B cell (primary cell): Measurements from ENCODE around the gene CCDC121. TPM values are rescaled to one million over a fixed set of nuclear protein-coding genes. Genes with fewer than 3 reads are reported as not detected.

ENCODE experiments used
- ATAC-seq: fragments of 200-7000 bp; cut with Tn5 transposase; one replicate; pipeline ENCODE4 v1.10.0; 2021; ENCODE audit warnings: low read depth, mild to moderate bottlenecking, moderate number of reproducible peaks, moderate library complexity
- CTCF ChIA-PET: fragments of 350-600 bp; sonication (Branson Sonifier 250); formaldehyde crosslinking; loops from one replicate; lab custom pipeline; 2021; ENCODE audit warnings: antibody characterized with exemption, inconsistent platforms; lab: Charles Lee
- POLR2A ChIA-PET: fragments of 350-600 bp; sonication (Branson Sonifier 250); formaldehyde crosslinking; loops from one replicate; lab custom pipeline; 2021; ENCODE audit warnings: antibody characterized with exemption; lab: Charles Lee
- DNase-seq: peaks from one replicate; pipeline ENCODE4 v3.0.0; 2013
- H2AFZ ChIP-seq: 2 replicates; pipeline ENCODE4 v1.6.1; 2012; ENCODE audit warnings: mild to moderate bottlenecking, low read depth, low read length; ENCODE audit not compliant: insufficient read depth, poor library complexity, severe bottlenecking
- H3K27ac ChIP-seq, 2 donors: 1 replicate in 1 of 2; 2 replicates in 1 of 2; pipeline ENCODE4 v1.5.1; 2012 to 2013; ENCODE audit warnings: low read length in 2 of 2, mild to moderate bottlenecking in 2 of 2, moderate library complexity in 1 of 2
- H3K27me3 ChIP-seq, 4 experiments: fragments of 200-600 bp in 1 of 4; sonication (generic) in 1 of 4; replicated peaks in 1 of 4; 1 replicate in 2 of 4; 2 replicates in 2 of 4; pipeline versions ENCODE4 v1.6.1 to v1.7.0; 2013 to 2016; ENCODE audit warnings: low read length in 3 of 4, mild to moderate bottlenecking in 2 of 4, mixed read lengths in 1 of 4, moderate library complexity in 1 of 4; ENCODE audit not compliant: insufficient read depth in 4 of 4, control insufficient read depth in 3 of 4; ENCODE audit errors: control extremely low read depth in 1 of 4
- H3K36me3 ChIP-seq, 2 experiments: replicated peaks in 1 of 2; 1 replicate in 1 of 2; 2 replicates in 1 of 2; pipeline versions ENCODE4 v1.6.1 to v1.7.1; 2013; ENCODE audit warnings: low read length in 1 of 2; ENCODE audit not compliant: insufficient read depth in 2 of 2, control insufficient read depth in 1 of 2; ENCODE audit errors: control extremely low read depth in 1 of 2, extremely low read depth in 1 of 2
- H3K4me1 ChIP-seq, 2 donors: fragments of 200-600 bp in 1 of 2; sonication (generic) in 1 of 2; 1 replicate in 1 of 2; 2 replicates in 1 of 2; pipeline versions ENCODE4 v1.5.1 to v1.6.1; 2013 to 2017; ENCODE audit warnings: low read length in 2 of 2; ENCODE audit not compliant: control insufficient read depth in 2 of 2, insufficient read depth in 2 of 2
- H3K4me2 ChIP-seq: replicated peaks from 2 replicates; pipeline ENCODE3; 2012; ENCODE audit warnings: mild to moderate bottlenecking, low read depth, low read length; ENCODE audit not compliant: poor library complexity, severe bottlenecking
- H3K4me3 ChIP-seq, 5 experiments: fragments of 200-600 bp in 1 of 5; sonication (generic) in 1 of 5; 1 replicate in 3 of 5; 2 replicates in 2 of 5; pipeline versions ENCODE4 v1.5.1 to v1.7.0; 2011 to 2016; ENCODE audit warnings: low read length in 4 of 5, mild to moderate bottlenecking in 4 of 5, low read depth in 2 of 5, control low read depth in 1 of 5, moderate library complexity in 1 of 5; ENCODE audit not compliant: insufficient read depth in 1 of 5; ENCODE audit errors: control extremely low read depth in 1 of 5, extremely low read depth in 1 of 5
- H3K79me2 ChIP-seq: fragments of 200-600 bp; sonication (generic); one replicate; pipeline ENCODE4 v1.6.0; 2016; ENCODE audit warnings: low read length; ENCODE audit not compliant: control insufficient read depth, insufficient read depth
- H3K9ac ChIP-seq: fragments of 200-600 bp; sonication (generic); 2 replicates; pipeline ENCODE4 v1.6.1; 2017; ENCODE audit warnings: mild to moderate bottlenecking, low read length, moderate library complexity
- H3K9me3 ChIP-seq, 3 donors: one replicate each; pipeline versions ENCODE4 v1.6.1 to v1.7.1; 2013; ENCODE audit warnings: low read length in 2 of 3; ENCODE audit not compliant: control insufficient read depth in 2 of 3, insufficient read depth in 1 of 3; ENCODE audit errors: control extremely low read depth in 1 of 3
- H4K20me1 ChIP-seq: 2 replicates; pipeline ENCODE4 v1.6.0; 2012; ENCODE audit warnings: mild to moderate bottlenecking, low read length; ENCODE audit not compliant: insufficient read depth, control insufficient read depth, poor library complexity, severe bottlenecking
- H3K27ac Mint-ChIP-seq: one replicate; pipeline ENCODE4 v1.8.0; 2021; ENCODE audit warnings: mixed read lengths
- H3K27me3 Mint-ChIP-seq: one replicate; pipeline ENCODE4 v1.8.0; 2021; ENCODE audit warnings: mixed read lengths
- H3K4me1 Mint-ChIP-seq: one replicate; pipeline ENCODE4 v1.8.0; 2021; ENCODE audit warnings: mixed read lengths
- H3K4me3 Mint-ChIP-seq: one replicate; pipeline ENCODE4 v1.8.0; 2021; ENCODE audit warnings: mixed read lengths
- H3K9me3 Mint-ChIP-seq: one replicate; pipeline ENCODE4 v1.8.0; 2022; ENCODE audit warnings: mixed read lengths; ENCODE audit not compliant: insufficient read depth
- EZH2 ChIP-seq: IDR thresholded peaks from 2 replicates; pipeline ENCODE4 v1.6.1; 2012; ENCODE audit warnings: borderline replicate concordance, low read depth, mild to moderate bottlenecking, moderate library complexity, low read length; ENCODE audit not compliant: insufficient read depth, poor library complexity, severe bottlenecking
- WGBS: methylation state at CpG from one replicate; pipeline ENCODE4 v1.1.5; 2013; ENCODE audit warnings: missing lambda C conversion rate; ENCODE audit not compliant: insufficient coverage; 5-methylcytosine and 5-hydroxymethylcytosine counted together
- intact Hi-C: fragments of 100-400 bp; cut with micrococcal nuclease; formaldehyde crosslinking; loops from one replicate; pipeline ENCODE4 v1.10.0; 2022
- polyA plus RNA-seq: library from polyadenylated mRNA; depleted of rRNA; stranded (reverse); fragments of >200 nt; gene quantifications from 2 replicates; pipeline ENCODE4 v1.2.3, GENCODE V29; 2012
- total RNA-seq, 2 donors: library from RNA; stranded (reverse); fragments of 120-200 nt in 1 of 2; gene quantifications; 1 replicate in 1 of 2; 2 replicates in 1 of 2; pipeline versions ENCODE4 v1.2.3 to v1.2.4, GENCODE V29; 2013 to 2022
- TF ChIP-seq, protein P1 (sequence below): fragments of 200-600 bp; IDR thresholded peaks from one replicate; pipeline ENCODE4 v1.8.0; 2022; ENCODE audit warnings: antibody characterized with exemption, mild to moderate bottlenecking

The CCDC121 gene
- total and polyA plus RNA-seq, 2 donors (not counting 1 experiment from before 2014, with no cell fraction given) = 0.95 to 2.2 TPM

DNA sequence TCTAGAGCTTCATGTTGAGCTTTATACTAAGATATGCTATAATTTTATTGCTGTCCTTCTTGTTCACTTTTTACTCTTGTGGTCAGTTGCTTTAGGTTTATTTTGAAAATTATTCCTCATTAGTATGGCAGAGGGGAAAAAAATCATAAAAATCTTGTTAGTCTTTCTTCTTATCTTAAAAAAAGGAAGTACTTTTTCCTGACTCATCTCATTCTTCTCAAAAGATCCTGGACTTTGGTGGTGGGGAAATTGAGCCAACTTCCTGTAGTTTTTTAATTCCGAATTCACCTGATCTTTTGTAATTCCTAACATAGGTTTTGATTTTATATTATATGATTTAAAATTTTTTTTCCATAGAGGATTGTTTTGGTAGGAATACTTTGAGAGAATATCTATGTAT lies 38.6 kb upstream of the CCDC121 start:
- Histone ChIP-seq H3K36me3 (peaks cover 13 to 40% of the 10 kb centered on the region in 2 experiments), H3K4me3 (no peak overlapping the region), H3K9me3 (peaks cover 0 to 3% (median 0%) of the 10 kb centered on the region in 3 donors), H3K9ac (no peak overlapping the region), H3K4me2 (no peak overlapping the region), H3K79me2 (peaks cover 28% of the 10 kb centered on the region), H4K20me1 (no peaks in the 10 kb centered on the region), H3K27ac (no peak overlapping the region), H3K4me1 (peaks cover 17 to 20% of the 10 kb centered on the region in 2 donors), H3K27me3 (no peaks in the 10 kb centered on the region), H2AFZ (no peak overlapping the region)
- no peak overlapping the region for H3K27ac Mint-ChIP-seq
- intact Hi-C loops = loop anchor here (10.0 kb wide), 1 partner anchor 83 kb away; the partner anchor contains the start of gene ZNF512
- ChIA-PET CTCF (interaction anchor here (5.0 kb wide), 1 partner anchor 15 kb away, joined by 52 read pairs; no protein-coding TSS in a partner anchor), POLR2A (interaction anchor here (0.7 kb wide), 1 partner anchor 172 kb away, joined by 4 read pairs; no protein-coding TSS in a partner anchor)
- no peak overlapping the region for H3K4me3 Mint-ChIP-seq
- no peak for ATAC-seq
- no peaks in the 10 kb centered on the region for H3K9me3 Mint-ChIP-seq
- TF ChIP-seq, protein P1, sequence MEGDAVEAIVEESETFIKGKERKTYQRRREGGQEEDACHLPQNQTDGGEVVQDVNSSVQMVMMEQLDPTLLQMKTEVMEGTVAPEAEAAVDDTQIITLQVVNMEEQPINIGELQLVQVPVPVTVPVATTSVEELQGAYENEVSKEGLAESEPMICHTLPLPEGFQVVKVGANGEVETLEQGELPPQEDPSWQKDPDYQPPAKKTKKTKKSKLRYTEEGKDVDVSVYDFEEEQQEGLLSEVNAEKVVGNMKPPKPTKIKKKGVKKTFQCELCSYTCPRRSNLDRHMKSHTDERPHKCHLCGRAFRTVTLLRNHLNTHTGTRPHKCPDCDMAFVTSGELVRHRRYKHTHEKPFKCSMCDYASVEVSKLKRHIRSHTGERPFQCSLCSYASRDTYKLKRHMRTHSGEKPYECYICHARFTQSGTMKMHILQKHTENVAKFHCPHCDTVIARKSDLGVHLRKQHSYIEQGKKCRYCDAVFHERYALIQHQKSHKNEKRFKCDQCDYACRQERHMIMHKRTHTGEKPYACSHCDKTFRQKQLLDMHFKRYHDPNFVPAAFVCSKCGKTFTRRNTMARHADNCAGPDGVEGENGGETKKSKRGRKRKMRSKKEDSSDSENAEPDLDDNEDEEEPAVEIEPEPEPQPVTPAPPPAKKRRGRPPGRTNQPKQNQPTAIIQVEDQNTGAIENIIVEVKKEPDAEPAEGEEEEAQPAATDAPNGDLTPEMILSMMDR = no peak
- TF ChIP-seq EZH2 = no peak
- DNase-seq = no peak
- no peaks in the 10 kb centered on the region for H3K27me3 Mint-ChIP-seq
- WGBS = no CpG with 5 or more reads among the region's 1 CpG
- H3K4me1 Mint-ChIP-seq = peaks cover 28% of the 10 kb centered on the region

DNA sequence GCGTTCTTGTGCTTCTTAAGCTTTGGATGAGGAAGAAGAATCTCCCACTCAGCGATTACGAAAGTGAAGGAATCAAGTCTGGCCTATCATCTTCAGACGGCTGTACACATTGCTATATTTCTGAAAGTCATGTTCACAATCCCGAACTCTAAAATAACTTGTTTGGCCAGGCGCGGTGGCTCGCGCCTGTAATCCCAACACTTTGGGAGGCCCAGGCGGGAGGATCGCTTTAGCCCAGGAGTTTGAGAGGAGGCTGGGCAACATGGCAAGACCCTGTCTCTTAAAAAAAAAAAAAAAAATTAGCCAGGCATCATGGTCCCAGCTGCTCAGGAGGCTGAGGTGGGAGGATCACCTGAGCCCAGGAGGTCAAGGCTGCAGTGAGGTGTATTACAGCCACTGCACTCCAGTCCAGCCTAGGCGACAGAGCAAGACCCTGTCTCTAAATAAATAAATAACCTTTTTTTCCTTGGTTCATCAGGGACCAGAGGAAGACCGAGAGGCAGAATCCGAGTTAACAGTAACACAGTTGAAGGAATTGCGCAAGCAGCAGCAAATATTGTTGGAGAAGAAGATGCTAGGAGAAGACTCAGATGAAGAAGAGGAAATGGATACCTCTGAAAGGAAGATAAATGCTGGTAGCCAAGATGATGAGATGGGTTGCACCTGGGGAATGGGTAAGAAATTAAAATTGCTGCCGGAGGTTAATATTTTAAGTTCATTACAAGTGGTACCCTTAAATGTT lies 36.0 kb upstream of the CCDC121 start:
- Histone ChIP-seq H3K4me2 (peak overlapping the region; percentile 96), H3K79me2 (peaks cover 42% of the 10 kb centered on the region), H3K36me3 (peaks cover 9 to 42% of the 10 kb centered on the region in 2 experiments), H3K27ac (peak overlapping the region in 1 of 2 donors; percentile 99), H2AFZ (peak overlapping the region; percentile 99), H3K27me3 (no peaks in the 10 kb centered on the region), H3K9ac (peak overlapping the region; percentile 98), H3K4me3 (peak overlapping the region; percentile 75 to 100 (median 97)), H3K9me3 (peaks cover 0 to 3% (median 0%) of the 10 kb centered on the region in 3 donors), H3K4me1 (peaks cover 19 to 23% of the 10 kb centered on the region in 2 donors), H4K20me1 (no peaks in the 10 kb centered on the region)
- Mint-ChIP-seq H3K27ac (peak overlapping the region; percentile 99), H3K27me3 (no peaks in the 10 kb centered on the region), H3K9me3 (no peaks in the 10 kb centered on the region), H3K4me1 (peaks cover 40% of the 10 kb centered on the region), H3K4me3 (peak overlapping the region; percentile 99)
- 96% methylated on average over 12 of the region's 16 CpGs for WGBS
- TF ChIP-seq, protein P1 = no peak
- no peak for TF ChIP-seq EZH2
- ATAC-seq (no peak), DNase-seq (no peak)
- ChIA-PET POLR2A (interaction anchor here (1.6 kb wide), 1 partner anchor 294 kb away, joined by 4 read pairs; the partner anchor contains the start of gene SNX17), CTCF (interaction anchor here (2.3 to 5.0 kb wide), 2 partner anchors 17 to 19 kb away, joined by 22 to 52 read pairs; no protein-coding TSS in a partner anchor)
- intact Hi-C loops = loop anchor here (10.0 kb wide), 1 partner anchor 80 kb away; the partner anchor contains the start of gene ZNF512
